ENCODE results near the gene C13orf42.

Gene C13orf42

GRCh38 chr13:51033421-51034185 is 77.5 kb downstream of the C13orf42 start:
- no peaks in the 10 kb centered on the region for H3K4me1 ChIP-seq (ENCODE audit: insufficient read depth, low read length)
- H2AFZ ChIP-seq (ENCODE audit: low read depth, low read length) = no peak overlapping the region
- H3K27me3 ChIP-seq (ENCODE audit: insufficient read depth, low read length) = no peaks in the 10 kb centered on the region
- H3K9me3 ChIP-seq (ENCODE audit: low read length) = no peaks in the 10 kb centered on the region
- no peak overlapping the region for H3K4me3 ChIP-seq (ENCODE audit: low read length)
- H3K36me3 ChIP-seq (ENCODE audit: insufficient read depth, low read length) = no peaks in the 10 kb centered on the region

- Histone ChIP-seq H3K27me3 (ENCODE audit: insufficient read depth, low read length) (no peaks in the 10 kb centered on the region), H3K9me3 (ENCODE audit: low read length) (no peaks in the 10 kb centered on the region), H3K36me3 (ENCODE audit: insufficient read depth, low read length) (no peaks in the 10 kb centered on the region), H3K4me1 (ENCODE audit: insufficient read depth, low read length) (no peaks in the 10 kb centered on the region), H2AFZ (ENCODE audit: low read depth, low read length) (no peak overlapping the region), H3K4me3 (ENCODE audit: low read length) (no peak overlapping the region)
These were observed 78.2 kb downstream of the C13orf42 start for GRCh38 chr13:51032831-51033230.

Data from neuron (in vitro differentiated cells).